ENCODE data around the gene TMSB15B. TPM values are rescaled to one million over a fixed set of nuclear protein-coding genes. Genes with fewer than 3 reads are reported as not detected.

TMSB15B gene
- total RNA-seq, 4 donors from 2014 or later = 0.66 to 3.3 (median 1.5) TPM

DNA sequence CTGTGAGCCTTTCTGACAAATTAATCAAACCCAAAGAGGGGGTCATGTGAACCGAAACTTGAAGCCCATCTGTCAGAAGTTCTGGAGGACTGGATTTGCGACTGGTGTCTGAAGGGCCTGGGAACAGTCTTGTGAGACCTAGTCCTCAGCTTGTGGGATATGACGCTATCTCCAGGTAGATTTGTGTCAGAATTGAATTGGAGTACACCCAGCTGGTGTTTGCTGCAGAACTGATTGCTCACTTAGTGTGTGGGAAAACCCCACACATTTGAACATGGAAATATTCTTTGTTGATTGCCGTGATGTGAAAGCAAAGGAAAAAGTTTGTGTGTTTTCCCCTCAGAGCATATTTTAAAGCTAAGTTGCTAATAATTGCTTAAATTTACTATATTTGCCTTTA is 30.3 kb upstream of the TMSB15B start:
- TF ChIP-seq, protein P1, sequence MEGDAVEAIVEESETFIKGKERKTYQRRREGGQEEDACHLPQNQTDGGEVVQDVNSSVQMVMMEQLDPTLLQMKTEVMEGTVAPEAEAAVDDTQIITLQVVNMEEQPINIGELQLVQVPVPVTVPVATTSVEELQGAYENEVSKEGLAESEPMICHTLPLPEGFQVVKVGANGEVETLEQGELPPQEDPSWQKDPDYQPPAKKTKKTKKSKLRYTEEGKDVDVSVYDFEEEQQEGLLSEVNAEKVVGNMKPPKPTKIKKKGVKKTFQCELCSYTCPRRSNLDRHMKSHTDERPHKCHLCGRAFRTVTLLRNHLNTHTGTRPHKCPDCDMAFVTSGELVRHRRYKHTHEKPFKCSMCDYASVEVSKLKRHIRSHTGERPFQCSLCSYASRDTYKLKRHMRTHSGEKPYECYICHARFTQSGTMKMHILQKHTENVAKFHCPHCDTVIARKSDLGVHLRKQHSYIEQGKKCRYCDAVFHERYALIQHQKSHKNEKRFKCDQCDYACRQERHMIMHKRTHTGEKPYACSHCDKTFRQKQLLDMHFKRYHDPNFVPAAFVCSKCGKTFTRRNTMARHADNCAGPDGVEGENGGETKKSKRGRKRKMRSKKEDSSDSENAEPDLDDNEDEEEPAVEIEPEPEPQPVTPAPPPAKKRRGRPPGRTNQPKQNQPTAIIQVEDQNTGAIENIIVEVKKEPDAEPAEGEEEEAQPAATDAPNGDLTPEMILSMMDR (IDR thresholded peaks at IDR 0.05; ENCODE audit: low read depth) = no peak

DNA sequence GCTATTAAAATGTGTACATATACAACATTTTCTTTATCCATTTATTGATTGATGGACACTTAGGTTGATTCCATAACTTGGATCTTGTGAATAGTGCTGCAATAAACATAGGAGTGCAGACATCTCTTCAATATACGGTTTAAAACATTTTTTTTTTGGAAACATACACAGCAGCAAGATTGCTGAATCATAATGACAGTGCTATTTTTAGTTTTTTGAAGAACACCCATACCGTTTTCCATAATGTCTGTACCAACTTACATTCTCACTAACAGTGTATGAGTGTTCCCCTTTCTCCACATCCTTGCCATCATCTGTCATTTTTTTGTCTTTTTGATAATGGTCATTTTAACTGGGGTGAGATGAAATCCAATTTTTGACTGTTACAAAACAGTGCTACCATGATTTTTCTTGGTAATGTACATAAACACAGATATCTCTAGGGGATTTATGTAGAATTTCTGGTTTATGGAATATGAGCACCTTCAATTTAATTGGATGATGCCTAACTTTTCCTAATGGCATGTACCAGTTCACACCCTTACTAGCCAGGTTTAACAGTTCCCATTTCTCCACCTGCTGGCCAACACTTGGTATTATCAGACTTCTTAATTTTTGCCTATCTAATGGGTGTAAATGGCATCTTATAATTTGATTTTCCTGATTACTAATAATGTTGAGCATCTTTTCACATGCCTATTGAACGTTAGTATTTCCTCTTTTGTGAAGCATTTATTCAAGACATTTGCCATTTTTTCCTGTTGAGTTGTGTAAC is 21.0 kb upstream of the TMSB15B start:
- TF ChIP-seq, protein P1 (IDR thresholded peaks at IDR 0.05; ENCODE audit: low read depth) = no peak

DNA sequence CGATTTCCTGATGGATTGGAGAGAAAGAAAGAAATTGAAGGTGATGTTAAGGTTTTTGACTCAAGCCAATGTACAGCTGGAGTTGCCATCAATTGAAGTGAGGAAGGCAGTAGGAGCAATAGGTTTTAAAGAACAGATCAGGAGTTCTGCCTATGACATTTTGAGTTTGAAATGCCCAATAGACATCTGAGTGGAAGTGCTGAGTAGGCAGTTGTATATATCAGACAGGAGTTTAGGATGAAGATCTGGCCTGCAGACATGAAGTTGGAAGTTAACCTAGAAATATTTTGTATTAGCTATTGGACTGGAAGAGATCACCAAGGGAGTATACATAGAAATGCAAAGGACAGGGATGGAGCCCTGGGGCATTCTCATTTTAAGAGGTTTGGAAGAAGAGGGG is 12.9 kb upstream of the TMSB15B start:
- TF ChIP-seq, protein P1 (IDR thresholded peaks at IDR 0.05; ENCODE audit: low read depth) = no peak

DNA sequence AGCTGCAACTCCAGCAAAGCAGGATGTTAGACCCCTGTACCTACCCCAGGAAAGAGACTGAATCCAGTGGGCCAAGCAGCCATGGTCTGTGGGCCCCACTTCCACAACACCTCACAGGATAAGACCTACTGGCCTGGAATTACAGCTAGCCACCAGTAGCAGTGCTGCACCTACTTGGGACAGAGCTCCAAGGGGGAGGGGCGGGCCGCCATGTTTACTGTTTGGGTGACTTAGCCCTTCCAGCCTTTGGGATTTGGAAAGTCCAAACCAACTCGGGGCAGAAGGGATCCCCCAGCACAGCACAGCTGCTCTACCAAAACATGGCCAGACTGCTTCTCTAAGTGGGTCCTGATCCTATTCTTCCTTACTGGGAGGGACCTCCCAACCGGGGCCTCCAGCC is 9.1 kb upstream of the TMSB15B start:
- TF ChIP-seq, protein P1 (IDR thresholded peaks at IDR 0.05; ENCODE audit: low read depth) = no peak

DNA sequence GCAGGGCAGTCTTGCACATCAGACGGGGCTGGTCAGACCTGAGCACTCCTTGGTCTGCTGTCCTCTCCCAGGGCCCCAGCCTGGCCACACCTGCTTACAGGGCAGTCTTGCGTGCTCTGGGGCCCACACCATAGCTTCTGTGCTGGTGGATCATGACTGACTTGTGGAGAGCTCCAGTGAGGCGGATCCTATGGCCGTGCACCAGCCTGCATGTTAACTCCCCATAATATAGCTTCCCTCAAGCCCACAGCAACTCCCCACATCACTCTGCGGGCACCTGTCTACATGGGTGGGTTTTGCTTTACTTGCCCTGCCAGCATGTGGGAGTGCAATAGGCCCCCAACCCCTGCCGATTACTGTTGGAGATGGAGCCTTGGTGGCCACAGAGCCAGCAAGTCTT is 8.2 kb upstream of the TMSB15B start:
- TF ChIP-seq, protein P1 (IDR thresholded peaks at IDR 0.05; ENCODE audit: low read depth) = no peak

DNA sequence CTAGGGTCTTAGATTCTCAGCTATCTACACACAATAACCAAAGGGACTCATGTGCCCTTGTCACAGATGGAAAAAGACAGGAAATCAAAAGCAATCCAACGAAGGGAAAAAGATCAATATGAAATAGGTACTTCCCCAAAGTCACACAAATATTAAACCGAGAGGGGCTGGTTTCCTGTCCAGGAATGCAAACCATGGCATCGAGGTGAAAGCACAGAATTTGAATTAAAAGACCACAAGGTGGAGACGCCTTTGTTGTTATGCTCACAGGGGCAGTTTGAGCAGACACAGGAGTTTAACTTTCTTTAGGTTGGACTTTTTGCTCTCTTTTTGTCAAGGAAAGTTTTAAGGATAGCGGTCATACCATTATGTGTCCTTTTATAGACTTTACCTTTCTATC is 36.8 kb downstream of the TMSB15B start:
- TF ChIP-seq, protein P1 (IDR thresholded peaks at IDR 0.05; ENCODE audit: low read depth) = no peak

DNA sequence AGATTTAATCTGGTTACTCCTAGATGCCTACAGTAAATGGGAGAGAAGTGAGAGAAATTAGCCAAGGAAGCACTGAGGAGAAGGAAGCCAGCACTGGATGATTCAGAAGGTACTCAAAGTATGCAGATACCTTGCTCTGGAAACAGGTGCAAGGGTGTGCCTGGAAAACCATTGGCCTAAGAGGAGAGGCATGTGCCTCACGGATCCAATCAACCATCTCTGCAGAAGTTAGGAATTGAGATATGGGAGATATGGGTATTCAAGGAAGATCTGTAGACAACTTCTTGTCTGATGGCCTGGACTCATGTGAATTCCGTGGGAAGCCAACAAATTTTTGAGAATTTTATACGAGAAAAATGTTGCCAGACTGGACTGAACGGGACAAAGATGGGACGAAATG is 46.4 kb downstream of the TMSB15B start:
- TF ChIP-seq, protein P1 (IDR thresholded peaks at IDR 0.05; ENCODE audit: low read depth) = no peak

All from subcutaneous adipose tissue (tissue), 4 donors.